ENCODE data around the gene DUSP7. TPM values are rescaled to one million over a fixed set of nuclear protein-coding genes. Genes with fewer than 3 reads are reported as not detected.

DUSP7 gene
- total and polyA plus RNA-seq, 9 of the 15 experiments (the other 6 are each of a cell fraction or from before 2014, with no cell fraction given) = 0.45 to 15.8 (median 8.2) TPM

DNA sequence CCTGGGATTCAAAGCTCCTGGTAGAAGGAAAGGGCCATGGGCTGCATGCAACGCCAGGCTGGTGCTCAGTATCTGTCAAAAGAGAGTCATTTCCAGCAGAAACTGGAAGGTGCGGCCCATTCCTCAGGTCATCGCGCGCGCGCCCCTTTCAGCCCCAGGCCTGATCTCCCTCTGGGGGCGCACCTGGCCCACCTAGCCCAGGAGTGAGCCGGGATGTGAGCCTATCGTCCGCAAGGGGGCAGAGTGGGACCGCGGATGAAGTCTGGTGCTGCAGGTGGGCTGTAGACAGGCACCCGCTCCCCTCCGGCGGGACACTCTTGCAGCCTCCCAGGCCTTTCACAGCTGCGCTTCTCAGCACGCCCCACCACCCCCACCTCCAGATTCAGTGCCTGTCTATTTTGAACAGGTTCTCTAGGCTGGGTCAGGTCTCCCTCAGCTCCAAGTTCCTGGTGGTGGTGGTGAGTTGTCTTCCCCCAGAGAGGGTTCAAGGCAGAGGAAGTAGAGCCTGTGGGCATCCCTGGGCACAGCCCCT lies 54.9 kb downstream of the DUSP7 start (continued):
- TF ChIP-seq, protein P1, sequence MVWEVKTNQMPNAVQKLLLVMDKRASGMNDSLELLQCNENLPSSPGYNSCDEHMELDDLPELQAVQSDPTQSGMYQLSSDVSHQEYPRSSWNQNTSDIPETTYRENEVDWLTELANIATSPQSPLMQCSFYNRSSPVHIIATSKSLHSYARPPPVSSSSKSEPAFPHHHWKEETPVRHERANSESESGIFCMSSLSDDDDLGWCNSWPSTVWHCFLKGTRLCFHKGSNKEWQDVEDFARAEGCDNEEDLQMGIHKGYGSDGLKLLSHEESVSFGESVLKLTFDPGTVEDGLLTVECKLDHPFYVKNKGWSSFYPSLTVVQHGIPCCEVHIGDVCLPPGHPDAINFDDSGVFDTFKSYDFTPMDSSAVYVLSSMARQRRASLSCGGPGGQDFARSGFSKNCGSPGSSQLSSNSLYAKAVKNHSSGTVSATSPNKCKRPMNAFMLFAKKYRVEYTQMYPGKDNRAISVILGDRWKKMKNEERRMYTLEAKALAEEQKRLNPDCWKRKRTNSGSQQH (CRISPR knock-in tag; IDR thresholded peaks at IDR 0.05) = no peak
- no peak for TF ChIP-seq ZBTB1 (CRISPR knock-in tag; IDR thresholded peaks at IDR 0.05; ENCODE audit: borderline replicate concordance, low read depth)
- TF ChIP-seq, protein P2, sequence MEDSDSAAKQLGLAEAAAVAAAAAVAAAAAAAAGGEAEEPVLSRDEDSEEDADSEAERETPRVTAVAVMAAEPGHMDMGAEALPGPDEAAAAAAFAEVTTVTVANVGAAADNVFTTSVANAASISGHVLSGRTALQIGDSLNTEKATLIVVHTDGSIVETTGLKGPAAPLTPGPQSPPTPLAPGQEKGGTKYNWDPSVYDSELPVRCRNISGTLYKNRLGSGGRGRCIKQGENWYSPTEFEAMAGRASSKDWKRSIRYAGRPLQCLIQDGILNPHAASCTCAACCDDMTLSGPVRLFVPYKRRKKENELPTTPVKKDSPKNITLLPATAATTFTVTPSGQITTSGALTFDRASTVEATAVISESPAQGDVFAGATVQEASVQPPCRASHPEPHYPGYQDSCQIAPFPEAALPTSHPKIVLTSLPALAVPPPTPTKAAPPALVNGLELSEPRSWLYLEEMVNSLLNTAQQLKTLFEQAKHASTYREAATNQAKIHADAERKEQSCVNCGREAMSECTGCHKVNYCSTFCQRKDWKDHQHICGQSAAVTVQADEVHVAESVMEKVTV (CRISPR knock-in tag; IDR thresholded peaks at IDR 0.05) = peak; percentile 58
- TF ChIP-seq, protein P3, sequence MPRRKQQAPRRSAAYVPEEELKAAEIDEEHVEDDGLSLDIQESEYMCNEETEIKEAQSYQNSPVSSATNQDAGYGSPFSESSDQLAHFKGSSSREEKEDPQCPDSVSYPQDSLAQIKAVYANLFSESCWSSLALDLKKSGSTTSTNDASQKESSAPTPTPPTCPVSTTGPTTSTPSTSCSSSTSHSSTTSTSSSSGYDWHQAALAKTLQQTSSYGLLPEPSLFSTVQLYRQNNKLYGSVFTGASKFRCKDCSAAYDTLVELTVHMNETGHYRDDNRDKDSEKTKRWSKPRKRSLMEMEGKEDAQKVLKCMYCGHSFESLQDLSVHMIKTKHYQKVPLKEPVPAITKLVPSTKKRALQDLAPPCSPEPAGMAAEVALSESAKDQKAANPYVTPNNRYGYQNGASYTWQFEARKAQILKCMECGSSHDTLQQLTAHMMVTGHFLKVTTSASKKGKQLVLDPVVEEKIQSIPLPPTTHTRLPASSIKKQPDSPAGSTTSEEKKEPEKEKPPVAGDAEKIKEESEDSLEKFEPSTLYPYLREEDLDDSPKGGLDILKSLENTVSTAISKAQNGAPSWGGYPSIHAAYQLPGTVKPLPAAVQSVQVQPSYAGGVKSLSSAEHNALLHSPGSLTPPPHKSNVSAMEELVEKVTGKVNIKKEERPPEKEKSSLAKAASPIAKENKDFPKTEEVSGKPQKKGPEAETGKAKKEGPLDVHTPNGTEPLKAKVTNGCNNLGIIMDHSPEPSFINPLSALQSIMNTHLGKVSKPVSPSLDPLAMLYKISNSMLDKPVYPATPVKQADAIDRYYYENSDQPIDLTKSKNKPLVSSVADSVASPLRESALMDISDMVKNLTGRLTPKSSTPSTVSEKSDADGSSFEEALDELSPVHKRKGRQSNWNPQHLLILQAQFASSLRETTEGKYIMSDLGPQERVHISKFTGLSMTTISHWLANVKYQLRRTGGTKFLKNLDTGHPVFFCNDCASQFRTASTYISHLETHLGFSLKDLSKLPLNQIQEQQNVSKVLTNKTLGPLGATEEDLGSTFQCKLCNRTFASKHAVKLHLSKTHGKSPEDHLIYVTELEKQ (CRISPR knock-in tag; IDR thresholded peaks at IDR 0.05) = no peak
- TF ChIP-seq MTF1 (CRISPR knock-in tag; IDR thresholded peaks at IDR 0.05; ENCODE audit: borderline replicate concordance) = no peak
- TF ChIP-seq, protein P4, sequence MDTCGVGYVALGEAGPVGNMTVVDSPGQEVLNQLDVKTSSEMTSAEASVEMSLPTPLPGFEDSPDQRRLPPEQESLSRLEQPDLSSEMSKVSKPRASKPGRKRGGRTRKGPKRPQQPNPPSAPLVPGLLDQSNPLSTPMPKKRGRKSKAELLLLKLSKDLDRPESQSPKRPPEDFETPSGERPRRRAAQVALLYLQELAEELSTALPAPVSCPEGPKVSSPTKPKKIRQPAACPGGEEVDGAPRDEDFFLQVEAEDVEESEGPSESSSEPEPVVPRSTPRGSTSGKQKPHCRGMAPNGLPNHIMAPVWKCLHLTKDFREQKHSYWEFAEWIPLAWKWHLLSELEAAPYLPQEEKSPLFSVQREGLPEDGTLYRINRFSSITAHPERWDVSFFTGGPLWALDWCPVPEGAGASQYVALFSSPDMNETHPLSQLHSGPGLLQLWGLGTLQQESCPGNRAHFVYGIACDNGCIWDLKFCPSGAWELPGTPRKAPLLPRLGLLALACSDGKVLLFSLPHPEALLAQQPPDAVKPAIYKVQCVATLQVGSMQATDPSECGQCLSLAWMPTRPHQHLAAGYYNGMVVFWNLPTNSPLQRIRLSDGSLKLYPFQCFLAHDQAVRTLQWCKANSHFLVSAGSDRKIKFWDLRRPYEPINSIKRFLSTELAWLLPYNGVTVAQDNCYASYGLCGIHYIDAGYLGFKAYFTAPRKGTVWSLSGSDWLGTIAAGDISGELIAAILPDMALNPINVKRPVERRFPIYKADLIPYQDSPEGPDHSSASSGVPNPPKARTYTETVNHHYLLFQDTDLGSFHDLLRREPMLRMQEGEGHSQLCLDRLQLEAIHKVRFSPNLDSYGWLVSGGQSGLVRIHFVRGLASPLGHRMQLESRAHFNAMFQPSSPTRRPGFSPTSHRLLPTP (IDR thresholded peaks at IDR 0.05; ENCODE audit: borderline replicate concordance, extremely low read depth, insufficient read length) = no peak
- no peak for TF ChIP-seq SMAD2 (IDR thresholded peaks at IDR 0.05; ENCODE audit: low read depth, low read length)
- no peak for TF ChIP-seq HNRNPL (IDR thresholded peaks at IDR 0.05; ENCODE audit: low read depth, low read length)
- TF ChIP-seq, protein P5, sequence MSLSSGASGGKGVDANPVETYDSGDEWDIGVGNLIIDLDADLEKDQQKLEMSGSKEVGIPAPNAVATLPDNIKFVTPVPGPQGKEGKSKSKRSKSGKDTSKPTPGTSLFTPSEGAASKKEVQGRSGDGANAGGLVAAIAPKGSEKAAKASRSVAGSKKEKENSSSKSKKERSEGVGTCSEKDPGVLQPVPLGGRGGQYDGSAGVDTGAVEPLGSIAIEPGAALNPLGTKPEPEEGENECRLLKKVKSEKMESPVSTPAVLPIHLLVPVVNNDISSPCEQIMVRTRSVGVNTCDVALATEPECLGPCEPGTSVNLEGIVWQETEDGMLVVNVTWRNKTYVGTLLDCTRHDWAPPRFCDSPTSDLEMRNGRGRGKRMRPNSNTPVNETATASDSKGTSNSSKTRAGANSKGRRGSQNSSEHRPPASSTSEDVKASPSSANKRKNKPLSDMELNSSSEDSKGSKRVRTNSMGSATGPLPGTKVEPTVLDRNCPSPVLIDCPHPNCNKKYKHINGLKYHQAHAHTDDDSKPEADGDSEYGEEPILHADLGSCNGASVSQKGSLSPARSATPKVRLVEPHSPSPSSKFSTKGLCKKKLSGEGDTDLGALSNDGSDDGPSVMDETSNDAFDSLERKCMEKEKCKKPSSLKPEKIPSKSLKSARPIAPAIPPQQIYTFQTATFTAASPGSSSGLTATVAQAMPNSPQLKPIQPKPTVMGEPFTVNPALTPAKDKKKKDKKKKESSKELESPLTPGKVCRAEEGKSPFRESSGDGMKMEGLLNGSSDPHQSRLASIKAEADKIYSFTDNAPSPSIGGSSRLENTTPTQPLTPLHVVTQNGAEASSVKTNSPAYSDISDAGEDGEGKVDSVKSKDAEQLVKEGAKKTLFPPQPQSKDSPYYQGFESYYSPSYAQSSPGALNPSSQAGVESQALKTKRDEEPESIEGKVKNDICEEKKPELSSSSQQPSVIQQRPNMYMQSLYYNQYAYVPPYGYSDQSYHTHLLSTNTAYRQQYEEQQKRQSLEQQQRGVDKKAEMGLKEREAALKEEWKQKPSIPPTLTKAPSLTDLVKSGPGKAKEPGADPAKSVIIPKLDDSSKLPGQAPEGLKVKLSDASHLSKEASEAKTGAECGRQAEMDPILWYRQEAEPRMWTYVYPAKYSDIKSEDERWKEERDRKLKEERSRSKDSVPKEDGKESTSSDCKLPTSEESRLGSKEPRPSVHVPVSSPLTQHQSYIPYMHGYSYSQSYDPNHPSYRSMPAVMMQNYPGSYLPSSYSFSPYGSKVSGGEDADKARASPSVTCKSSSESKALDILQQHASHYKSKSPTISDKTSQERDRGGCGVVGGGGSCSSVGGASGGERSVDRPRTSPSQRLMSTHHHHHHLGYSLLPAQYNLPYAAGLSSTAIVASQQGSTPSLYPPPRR (CRISPR knock-in tag; IDR thresholded peaks at IDR 0.05; ENCODE audit: borderline replicate concordance) = no peak
- TF ChIP-seq, protein P6, sequence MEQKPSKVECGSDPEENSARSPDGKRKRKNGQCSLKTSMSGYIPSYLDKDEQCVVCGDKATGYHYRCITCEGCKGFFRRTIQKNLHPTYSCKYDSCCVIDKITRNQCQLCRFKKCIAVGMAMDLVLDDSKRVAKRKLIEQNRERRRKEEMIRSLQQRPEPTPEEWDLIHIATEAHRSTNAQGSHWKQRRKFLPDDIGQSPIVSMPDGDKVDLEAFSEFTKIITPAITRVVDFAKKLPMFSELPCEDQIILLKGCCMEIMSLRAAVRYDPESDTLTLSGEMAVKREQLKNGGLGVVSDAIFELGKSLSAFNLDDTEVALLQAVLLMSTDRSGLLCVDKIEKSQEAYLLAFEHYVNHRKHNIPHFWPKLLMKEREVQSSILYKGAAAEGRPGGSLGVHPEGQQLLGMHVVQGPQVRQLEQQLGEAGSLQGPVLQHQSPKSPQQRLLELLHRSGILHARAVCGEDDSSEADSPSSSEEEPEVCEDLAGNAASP (IDR thresholded peaks at IDR 0.05) = no peak
